GM13977 (cell line): Measurements from ENCODE around the gene TTC7B.

Experiments
- DNase-seq: peaks from one replicate; pipeline ENCODE4 v3.0.0; 2012; ENCODE audit warnings: low spot score
- CTCF ChIP-seq: IDR thresholded peaks from 2 replicates; pipeline ENCODE4 v1.5.1; 2012; ENCODE audit warnings: mild to moderate bottlenecking, control low read depth; ENCODE audit not compliant: insufficient read depth; ENCODE audit errors: extremely low read depth, missing control alignments
- in situ Hi-C: fragments of 300-500 bp; cut with MboI; formaldehyde crosslinking; loops from one replicate; pipeline ENCODE4 v1.12.0; 2022; ENCODE audit warnings: low sequenced_read_pairs, low pct_unique_long_range_greater_than_20kb, mixed read lengths, inconsistent platforms; ENCODE audit not compliant: unreplicated experiment

The TTC7B gene

GRCh38 chr14:90475298-90475697, 340.9 kb downstream of the TTC7B start:
- in situ Hi-C loops: no loop called here
- TF ChIP-seq CTCF: no peak

More at GRCh38 chr14:90475298-90475697, 340.9 kb downstream of the TTC7B start:
- no peak for DNase-seq
